H1 (cell line): ENCODE results near the gene ITGB8.

Experiments
- CTBP2 ChIP-seq: IDR thresholded peaks from 2 replicates; pipeline ENCODE4 v1.7.0; 2011; ENCODE audit warnings: borderline replicate concordance, mild to moderate bottlenecking, moderate library complexity, mixed read lengths, low read length; ENCODE audit not compliant: insufficient read depth, insufficient read length
- EZH2 ChIP-seq: fragments of 200-600 bp; sonication (generic); IDR thresholded peaks from 2 replicates; pipeline ENCODE4 v1.7.1; 2012; ENCODE audit warnings: low read depth, mild to moderate bottlenecking, moderate library complexity, low read length, inconsistent platforms; ENCODE audit not compliant: severe bottlenecking
- FOSL1 ChIP-seq: IDR thresholded peaks from 2 replicates; pipeline ENCODE4 v1.6.1; 2011; ENCODE audit warnings: mild to moderate bottlenecking, low read depth, low read length, moderate library complexity; ENCODE audit not compliant: insufficient read depth
- GABPA ChIP-seq: IDR thresholded peaks from 2 replicates; pipeline ENCODE4 v1.6.1; 2011; ENCODE audit warnings: mild to moderate bottlenecking, low read length, moderate library complexity, borderline replicate concordance; ENCODE audit not compliant: insufficient read depth
- PHF8 ChIP-seq: fragments of 200-600 bp; sonication (generic); conservative IDR thresholded peaks from 2 replicates; pipeline ENCODE4 v1.7.1; 2012; ENCODE audit warnings: low read depth, mild to moderate bottlenecking, inconsistent platforms, low read length, moderate library complexity
- POLR2A ChIP-seq, 2 experiments: IDR thresholded peaks; 1 replicate in 1 of 2; 2 replicates in 1 of 2; pipeline ENCODE4 v1.6.1; 2011; ENCODE audit warnings: low read depth in 2 of 2, low read length in 2 of 2, mild to moderate bottlenecking in 2 of 2; ENCODE audit errors: control extremely low read depth in 1 of 2
- POLR2AphosphoS5 ChIP-seq: IDR thresholded peaks from 2 replicates; pipeline ENCODE4 v1.6.1; 2011; ENCODE audit warnings: low read depth, low read length
- RFX5 ChIP-seq: IDR thresholded peaks from 2 replicates; pipeline ENCODE4 v1.6.1; 2011; ENCODE audit warnings: low read depth, low read length, improper control_type of control experiment, borderline replicate concordance
- USF2 ChIP-seq: IDR thresholded peaks from 2 replicates; pipeline ENCODE4 v1.6.1; 2011; ENCODE audit warnings: low read length, improper control_type of control experiment
- ZNF274 ChIP-seq: IDR thresholded peaks from 2 replicates; pipeline ENCODE4 v1.7.0; 2012; ENCODE audit warnings: low read length, borderline replicate concordance; ENCODE audit errors: extremely low read depth
- TF ChIP-seq, protein P1 (sequence below), 3 experiments: IDR thresholded peaks; 1 replicate in 2 of 3; 2 replicates in 1 of 3; pipeline versions ENCODE4 v1.5.1 to v1.6.1; 2011; ENCODE audit warnings: low read length in 3 of 3, mild to moderate bottlenecking in 3 of 3, inconsistent platforms in 2 of 3, low read depth in 1 of 3, moderate library complexity in 1 of 3; ENCODE audit not compliant: insufficient read depth in 1 of 3; ENCODE audit errors: control extremely low read depth in 1 of 3
- TF ChIP-seq, protein P2 (sequence below): IDR thresholded peaks from 2 replicates; pipeline ENCODE4 v1.6.1; 2012; ENCODE audit warnings: inconsistent platforms

- no peak for TF ChIP-seq FOSL1
- no peak for TF ChIP-seq PHF8
- no peak for TF ChIP-seq EZH2
- TF ChIP-seq RFX5, result no peak
- TF ChIP-seq, protein P1, sequence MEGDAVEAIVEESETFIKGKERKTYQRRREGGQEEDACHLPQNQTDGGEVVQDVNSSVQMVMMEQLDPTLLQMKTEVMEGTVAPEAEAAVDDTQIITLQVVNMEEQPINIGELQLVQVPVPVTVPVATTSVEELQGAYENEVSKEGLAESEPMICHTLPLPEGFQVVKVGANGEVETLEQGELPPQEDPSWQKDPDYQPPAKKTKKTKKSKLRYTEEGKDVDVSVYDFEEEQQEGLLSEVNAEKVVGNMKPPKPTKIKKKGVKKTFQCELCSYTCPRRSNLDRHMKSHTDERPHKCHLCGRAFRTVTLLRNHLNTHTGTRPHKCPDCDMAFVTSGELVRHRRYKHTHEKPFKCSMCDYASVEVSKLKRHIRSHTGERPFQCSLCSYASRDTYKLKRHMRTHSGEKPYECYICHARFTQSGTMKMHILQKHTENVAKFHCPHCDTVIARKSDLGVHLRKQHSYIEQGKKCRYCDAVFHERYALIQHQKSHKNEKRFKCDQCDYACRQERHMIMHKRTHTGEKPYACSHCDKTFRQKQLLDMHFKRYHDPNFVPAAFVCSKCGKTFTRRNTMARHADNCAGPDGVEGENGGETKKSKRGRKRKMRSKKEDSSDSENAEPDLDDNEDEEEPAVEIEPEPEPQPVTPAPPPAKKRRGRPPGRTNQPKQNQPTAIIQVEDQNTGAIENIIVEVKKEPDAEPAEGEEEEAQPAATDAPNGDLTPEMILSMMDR (IDR thresholded peaks at IDR 0.05; ENCODE audit: control extremely low read depth in 1 of 3, insufficient read depth in 1 of 3, low read depth in 1 of 3, low read length in 3 of 3), result no peak
- no peak for TF ChIP-seq ZNF274
- TF ChIP-seq POLR2AphosphoS5, result no peak
- no peak for TF ChIP-seq CTBP2
- no peak for TF ChIP-seq POLR2A (IDR thresholded peaks at IDR 0.05; ENCODE audit: control extremely low read depth in 1 of 2, low read depth in 2 of 2, low read length in 2 of 2)
- no peak for TF ChIP-seq USF2
- TF ChIP-seq GABPA, result no peak
- TF ChIP-seq, protein P2, sequence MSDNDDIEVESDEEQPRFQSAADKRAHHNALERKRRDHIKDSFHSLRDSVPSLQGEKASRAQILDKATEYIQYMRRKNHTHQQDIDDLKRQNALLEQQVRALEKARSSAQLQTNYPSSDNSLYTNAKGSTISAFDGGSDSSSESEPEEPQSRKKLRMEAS, result no peak
Measured at GRCh38 chr7:20283385-20283784, 47.3 kb upstream of the ITGB8 start.
